ENCODE results near the gene SMARCD2.
"Not testable (repeated sequence)": the region's sequence is repeated elsewhere in the genome, so short reads cannot be mapped to it uniquely, and the experiment has no call there.

Gene SMARCD2

GRCh38 chr17:63816123-63816522 is 26.4 kb downstream of the SMARCD2 start:
- DNase-seq (ENCODE audit: low read depth in 2 of 2, low spot score in 1 of 2) = no peak

- DNase-seq (ENCODE audit: low read depth in 2 of 2, low spot score in 1 of 2) = no peak
Measured at GRCh38 chr17:63809970-63810369, 32.5 kb downstream of the SMARCD2 start.

GRCh38 chr17:63805591-63805990 is 36.9 kb downstream of the SMARCD2 start:
- DNase-seq (ENCODE audit: low read depth in 2 of 2, low spot score in 1 of 2) = no peak

GRCh38 chr17:63804328-63804727 is 38.2 kb downstream of the SMARCD2 start:
- no peak for DNase-seq (ENCODE audit: low read depth in 2 of 2, low spot score in 1 of 2)

GRCh38 chr17:63800783-63801182 is 41.7 kb downstream of the SMARCD2 start:
- DNase-seq (ENCODE audit: low read depth in 2 of 2, low spot score in 1 of 2) = no peak

GRCh38 chr17:63798572-63799106 is 43.8 kb downstream of the SMARCD2 start:
- no peak for DNase-seq (ENCODE audit: low read depth in 2 of 2, low spot score in 1 of 2)

GRCh38 chr17:63796375-63796774 is 46.1 kb downstream of the SMARCD2 start:
- DNase-seq (ENCODE audit: low read depth in 2 of 2, low spot score in 1 of 2) = not testable (repeated sequence)

- no peak for DNase-seq (ENCODE audit: low read depth in 2 of 2, low spot score in 1 of 2)
Measured at GRCh38 chr17:63792055-63792729, 50.3 kb downstream of the SMARCD2 start.

- DNase-seq (ENCODE audit: low read depth in 2 of 2, low spot score in 1 of 2) = no peak
Measured at GRCh38 chr17:63790057-63790456, 52.4 kb downstream of the SMARCD2 start.

GRCh38 chr17:63786971-63787711 is 55.3 kb downstream of the SMARCD2 start:
- DNase-seq (ENCODE audit: low read depth in 2 of 2, low spot score in 1 of 2) = no peak

GRCh38 chr17:63786117-63786516 is 56.4 kb downstream of the SMARCD2 start:
- DNase-seq (ENCODE audit: low read depth in 2 of 2, low spot score in 1 of 2) = no peak

GRCh38 chr17:63785556-63785955 is 56.9 kb downstream of the SMARCD2 start:
- no peak for DNase-seq (ENCODE audit: low read depth in 2 of 2, low spot score in 1 of 2)

- DNase-seq (ENCODE audit: low read depth in 2 of 2, low spot score in 1 of 2) = no peak
Measured at GRCh38 chr17:63783522-63783921, 59.0 kb downstream of the SMARCD2 start.

Data from stimulated activated CD8-positive, alpha-beta memory T cell treated with anti-CD3 and anti-CD28 coated beads, Interleukin-4, amount 100 ng/mL, for 1 hour (primary cell).